ENCODE measurements around the gene CA10.

CA10 gene

DNA sequence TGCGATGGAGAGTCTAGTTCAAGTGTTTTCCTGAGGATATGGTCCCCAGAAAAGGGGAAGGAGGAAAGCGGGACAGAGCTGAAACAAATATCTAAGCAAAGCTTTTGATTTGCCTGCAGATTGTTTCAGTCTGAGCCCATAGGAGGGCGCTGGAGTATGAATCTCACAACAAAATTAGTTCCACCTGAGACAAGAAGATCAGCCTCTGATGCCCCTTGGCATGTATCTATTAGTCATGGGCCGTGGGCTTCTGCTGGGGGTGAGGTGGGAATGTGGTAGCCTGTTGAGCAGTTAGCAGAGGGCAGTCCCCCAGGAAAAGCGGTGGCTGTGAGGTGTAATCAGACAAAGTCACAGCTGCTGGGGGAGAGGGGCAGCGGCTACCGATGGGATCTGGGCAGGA is 446.9 kb downstream of the CA10 start:
- Histone ChIP-seq H3K4me3 (ENCODE audit: low read depth in 1 of 2, low read length in 2 of 2) (no peak overlapping the region), H3K9ac (ENCODE audit: low read depth, low read length) (peak overlapping the region; percentile 16), H4K20me1 (ENCODE audit: insufficient read depth, low read length) (no peaks in the 10 kb centered on the region), H3K4me1 (ENCODE audit: insufficient read depth, low read length) (peaks cover 62% of the 10 kb centered on the region), H2AFZ (ENCODE audit: low read depth, low read length) (peak overlapping the region; percentile 56; the same call in 1 of the 2 replicates), H3K9me3 (ENCODE audit: insufficient read depth, low read length, severe bottlenecking) (no peaks in the 10 kb centered on the region), H3K27ac (ENCODE audit: low read length) (peak overlapping the region; percentile 75), H3K79me2 (ENCODE audit: insufficient read depth, low read length) (no peaks in the 10 kb centered on the region), H3K4me2 (ENCODE audit: insufficient read depth, low read length) (no peak overlapping the region), H3K27me3 (ENCODE audit: insufficient read depth, low read length, poor library complexity) (no peaks in the 10 kb centered on the region), H3K36me3 (ENCODE audit: insufficient read depth, low read length) (no peaks in the 10 kb centered on the region)
- ATAC-seq (ENCODE audit: insufficient read depth, low read depth) (no peak), DNase-seq (peak; percentile 22)
- TF ChIP-seq CTCF (IDR thresholded peaks at IDR 0.05; ENCODE audit: borderline replicate concordance, extremely low read depth, low read length, poor library complexity, severe bottlenecking) (peak; percentile 56), EZH2 (IDR thresholded peaks at IDR 0.05; ENCODE audit: borderline replicate concordance, low read depth, low read length, severe bottlenecking) (no peak)

DNA sequence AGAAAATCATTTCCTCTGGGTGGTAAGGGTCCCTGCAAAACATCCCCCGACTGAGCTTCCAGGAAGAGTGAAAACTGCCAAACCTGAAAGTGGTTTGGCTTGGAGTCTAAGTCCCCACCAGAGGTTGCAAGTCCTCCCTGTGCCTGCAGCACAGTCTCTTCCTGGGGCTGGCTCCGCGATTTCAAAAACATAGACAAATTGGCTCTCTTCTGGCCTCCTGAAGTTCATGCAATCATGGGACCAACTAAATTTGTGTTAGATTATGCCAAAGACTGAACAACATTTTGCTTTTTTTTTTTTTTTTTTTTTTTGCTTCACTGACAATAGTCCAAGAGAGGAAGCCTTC is 447.9 kb downstream of the CA10 start:
- Histone ChIP-seq H3K79me2 (ENCODE audit: insufficient read depth, low read length) (no peaks in the 10 kb centered on the region), H2AFZ (ENCODE audit: low read depth, low read length) (0 out of 2 replicates have a peak overlapping the region, but pooled peaks have one; percentile 56), H3K9me3 (ENCODE audit: insufficient read depth, low read length, severe bottlenecking) (no peaks in the 10 kb centered on the region), H3K4me1 (ENCODE audit: insufficient read depth, low read length) (peaks cover 62% of the 10 kb centered on the region), H3K4me3 (ENCODE audit: low read depth in 1 of 2, low read length in 2 of 2) (no peak overlapping the region), H3K27ac (ENCODE audit: low read length) (peak overlapping the region; percentile 75), H4K20me1 (ENCODE audit: insufficient read depth, low read length) (no peaks in the 10 kb centered on the region), H3K4me2 (ENCODE audit: insufficient read depth, low read length) (peak overlapping the region; percentile 20), H3K27me3 (ENCODE audit: insufficient read depth, low read length, poor library complexity) (no peaks in the 10 kb centered on the region), H3K36me3 (ENCODE audit: insufficient read depth, low read length) (no peaks in the 10 kb centered on the region), H3K9ac (ENCODE audit: low read depth, low read length) (peak overlapping the region; percentile 16; the same call in 1 of the 2 replicates)
- TF ChIP-seq EZH2 (IDR thresholded peaks at IDR 0.05; ENCODE audit: borderline replicate concordance, low read depth, low read length, severe bottlenecking): no peak
- TF ChIP-seq CTCF (IDR thresholded peaks at IDR 0.05; ENCODE audit: borderline replicate concordance, extremely low read depth, low read length, poor library complexity, severe bottlenecking): no peak
- ATAC-seq (ENCODE audit: insufficient read depth, low read depth): peak; percentile 83
- DNase-seq: peak; percentile 67

- peak overlapping the region; percentile 20 for H3K9ac ChIP-seq (ENCODE audit: low read depth, low read length)
- H3K27me3 ChIP-seq (ENCODE audit: insufficient read depth, low read length, poor library complexity): no peaks in the 10 kb centered on the region
- no peaks in the 10 kb centered on the region for H3K79me2 ChIP-seq (ENCODE audit: insufficient read depth, low read length)
- H3K36me3 ChIP-seq (ENCODE audit: insufficient read depth, low read length): no peaks in the 10 kb centered on the region
- H4K20me1 ChIP-seq (ENCODE audit: insufficient read depth, low read length): no peaks in the 10 kb centered on the region
- H3K27ac ChIP-seq (ENCODE audit: low read length): peak overlapping the region; percentile 75
- H2AFZ ChIP-seq (ENCODE audit: low read depth, low read length): no peak overlapping the region
- H3K4me1 ChIP-seq (ENCODE audit: insufficient read depth, low read length): peaks cover 62% of the 10 kb centered on the region
- H3K4me3 ChIP-seq (ENCODE audit: low read depth in 1 of 2, low read length in 2 of 2): no peak overlapping the region
- DNase-seq (no peak), ATAC-seq (ENCODE audit: insufficient read depth, low read depth) (peak; percentile 81)
- TF ChIP-seq CTCF (IDR thresholded peaks at IDR 0.05; ENCODE audit: borderline replicate concordance, extremely low read depth, low read length, poor library complexity, severe bottlenecking) (no peak), EZH2 (IDR thresholded peaks at IDR 0.05; ENCODE audit: borderline replicate concordance, low read depth, low read length, severe bottlenecking) (no peak)
- peak overlapping the region; percentile 20 for H3K4me2 ChIP-seq (ENCODE audit: insufficient read depth, low read length)
- no peaks in the 10 kb centered on the region for H3K9me3 ChIP-seq (ENCODE audit: insufficient read depth, low read length, severe bottlenecking)
Observed at GRCh38 chr17:51709694-51710633, 448.6 kb downstream of the CA10 start.

All from DND-41 (cell line).